Smooth muscle cell of the brain vasculature (primary cell): ENCODE measurements around the gene MYO19.
"Not testable (repeated sequence)": the region's sequence is repeated elsewhere in the genome, so short reads cannot be mapped to it uniquely, and the experiment has no call there.

Experiments used
- DNase-seq: peaks from one replicate; pipeline ENCODE4 v3.0.0-alpha.2; 2012; ENCODE audit warnings: low read depth, low spot score

The MYO19 gene

GRCh38 chr17:36529121-36529520 lies 5.5 kb downstream of the MYO19 start:
- no peak for DNase-seq

GRCh38 chr17:36527621-36528250 lies 6.9 kb downstream of the MYO19 start:
- DNase-seq, result no peak

GRCh38 chr17:36525888-36526287 lies 8.8 kb downstream of the MYO19 start:
- no peak for DNase-seq

DNA sequence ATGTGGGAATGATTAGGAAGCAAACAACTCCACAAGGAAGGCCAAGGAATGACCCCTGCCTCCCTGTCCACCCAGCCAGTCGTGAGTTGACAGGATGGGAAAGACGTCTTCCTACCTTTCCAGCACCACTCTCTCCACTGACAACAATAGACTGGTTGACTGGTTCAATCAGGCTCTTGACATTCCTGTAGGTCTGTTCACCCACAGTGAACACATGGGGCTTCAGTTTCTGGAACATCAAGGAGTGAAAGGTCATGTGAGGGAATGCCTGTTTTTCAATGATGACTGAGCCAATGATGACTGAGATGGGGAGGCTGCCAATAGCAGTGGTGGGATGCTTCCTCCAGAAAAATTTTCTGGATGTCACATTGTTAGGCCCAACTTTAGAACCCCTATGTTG lies 9.6 kb downstream of the MYO19 start:
- no peak for DNase-seq

- DNase-seq, result no peak
Measured at GRCh38 chr17:36524428-36524876, 10.2 kb downstream of the MYO19 start.

- no peak for DNase-seq
Measured at GRCh38 chr17:36523113-36523512, 11.6 kb downstream of the MYO19 start.

DNA sequence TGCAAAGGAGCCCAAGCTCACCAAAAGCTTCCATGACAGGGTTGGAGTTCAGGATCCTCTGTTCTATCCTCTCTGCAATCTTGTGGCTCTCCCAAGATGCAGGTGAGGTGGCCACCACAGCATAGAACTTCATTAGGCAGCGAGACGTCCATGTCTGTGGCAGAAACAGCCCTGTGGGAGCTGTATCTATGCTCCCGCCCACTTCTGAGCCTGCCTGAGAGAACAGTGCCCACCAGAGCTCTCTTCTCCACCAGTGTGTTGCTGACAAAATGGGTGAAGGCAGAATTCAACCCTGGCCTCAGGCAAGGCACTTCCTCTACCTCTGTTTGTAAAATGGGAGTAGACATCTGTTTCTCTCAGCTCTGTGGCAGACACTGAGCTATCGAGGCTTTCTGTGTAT lies 18.8 kb downstream of the MYO19 start:
- no peak for DNase-seq

DNA sequence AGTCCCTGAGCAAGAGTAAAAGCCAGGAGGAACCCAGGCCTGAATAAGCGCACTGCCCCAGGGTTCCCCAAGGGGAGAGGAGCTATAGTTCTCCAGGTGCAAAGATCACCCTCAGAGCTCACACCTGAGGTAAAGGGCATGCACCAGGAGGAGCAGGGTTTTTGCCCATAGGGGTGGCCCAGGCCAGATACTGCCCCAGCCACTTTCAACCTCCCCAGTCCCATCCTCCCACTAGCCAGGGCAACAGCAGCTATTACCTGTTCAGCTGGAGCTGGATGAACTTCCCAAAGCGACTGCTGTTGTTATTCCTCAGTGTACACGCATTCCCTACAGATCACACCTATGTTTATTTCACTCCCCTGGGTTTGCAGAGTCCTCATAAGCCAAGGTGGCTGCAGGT lies 19.8 kb downstream of the MYO19 start:
- no peak for DNase-seq

- no peak for DNase-seq
Measured at GRCh38 chr17:36512641-36513040, 22.0 kb downstream of the MYO19 start.

DNA sequence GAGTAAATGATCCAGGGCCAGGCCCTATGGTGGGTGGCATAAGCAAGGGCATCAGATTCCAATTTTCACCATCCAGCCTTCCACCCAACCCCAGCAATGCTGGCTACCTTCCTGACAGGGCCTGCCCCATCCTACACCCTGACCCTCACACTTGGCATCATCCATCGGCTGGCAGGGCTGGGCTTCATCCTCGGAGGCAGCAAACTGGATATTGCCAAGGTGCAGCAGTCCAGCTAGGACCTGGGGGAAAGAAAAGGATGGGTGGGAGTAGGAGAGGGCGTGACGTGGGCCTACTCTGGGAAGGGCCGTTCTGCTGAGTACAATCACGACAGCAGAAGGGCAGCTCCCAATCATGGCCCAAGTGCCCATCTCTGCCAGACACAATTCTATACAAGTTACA lies 23.5 kb downstream of the MYO19 start:
- no peak for DNase-seq

DNA sequence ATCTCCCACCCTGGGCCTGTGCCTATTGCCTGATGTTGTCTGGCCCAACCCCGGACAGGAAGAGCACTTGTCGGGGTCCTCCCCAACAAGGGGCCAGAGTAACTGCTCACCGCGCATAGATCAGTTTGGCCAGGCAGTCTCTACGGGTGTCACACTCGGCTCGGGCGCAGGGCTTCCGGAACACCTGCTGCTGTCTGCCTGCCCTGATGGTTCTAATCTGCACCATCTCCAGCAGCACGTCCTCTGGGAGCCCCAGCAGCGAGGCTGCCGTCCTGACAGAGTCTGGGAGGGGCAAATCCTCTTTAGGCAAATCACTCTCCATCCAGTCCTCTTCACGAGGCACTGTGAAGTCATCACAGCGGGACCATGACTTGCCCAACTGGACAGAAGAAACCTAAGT lies 24.0 kb downstream of the MYO19 start:
- DNase-seq, result no peak

DNA sequence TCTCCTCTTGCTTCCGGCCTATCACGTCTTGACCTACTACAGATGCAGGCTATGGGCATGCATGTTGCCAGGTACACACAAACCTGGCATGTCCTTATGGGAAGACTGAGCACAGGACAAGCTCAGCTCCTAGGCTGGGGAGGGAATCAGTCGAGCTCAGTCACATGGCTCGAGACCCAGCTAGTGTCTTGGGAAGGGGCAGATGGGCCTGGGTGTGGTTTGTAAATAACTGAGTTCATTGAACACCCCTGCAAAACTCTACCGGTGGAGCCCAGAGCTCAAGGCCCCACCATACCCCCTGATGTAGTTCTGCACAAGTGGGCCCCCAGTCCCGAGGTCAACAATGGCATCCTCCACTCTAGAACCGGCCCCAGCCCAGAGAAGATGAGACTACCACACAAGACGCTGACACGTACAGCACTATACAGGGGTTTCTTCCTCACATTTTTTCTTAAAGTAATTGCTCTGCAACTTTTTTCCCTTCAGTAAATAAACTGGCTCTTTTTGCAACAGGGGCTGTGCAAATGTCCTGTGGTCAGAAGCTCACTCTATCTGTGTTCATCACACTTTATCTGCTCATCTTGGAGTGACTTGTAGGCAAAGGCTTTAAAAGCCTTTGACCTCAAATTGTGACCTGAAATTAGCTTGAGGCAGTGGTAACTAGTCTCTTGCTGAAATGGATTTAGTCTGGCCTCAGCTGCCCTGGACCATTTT lies 25.2 kb downstream of the MYO19 start:
- DNase-seq, result no peak

- DNase-seq, result not testable (repeated sequence)
Measured at GRCh38 chr17:36508439-36508838, 26.2 kb downstream of the MYO19 start.

- no peak for DNase-seq
Measured at GRCh38 chr17:36507266-36507665, 27.4 kb downstream of the MYO19 start.

DNA sequence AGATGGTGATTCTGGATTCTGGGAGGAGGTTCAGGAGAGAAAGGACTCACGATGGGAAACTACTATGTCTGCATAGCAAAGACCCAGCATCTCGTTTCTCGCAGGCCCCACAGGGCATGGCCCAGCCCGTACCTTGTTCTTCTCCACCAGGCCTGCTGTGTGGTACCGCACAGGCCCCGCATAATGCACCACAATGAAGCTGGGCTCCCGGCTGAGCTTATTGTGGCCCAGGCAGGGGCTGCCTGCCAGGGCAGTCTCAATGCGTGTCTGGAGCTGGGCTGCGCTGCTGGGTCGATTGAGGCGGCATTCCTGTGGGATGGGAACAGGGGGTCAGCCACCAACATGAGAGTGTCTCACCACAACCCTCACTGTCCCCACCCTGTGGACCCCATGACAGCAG lies 27.8 kb downstream of the MYO19 start:
- no peak for DNase-seq

GRCh38 chr17:36506249-36506826 lies 28.3 kb downstream of the MYO19 start:
- DNase-seq, result no peak

GRCh38 chr17:36505171-36505570 lies 29.5 kb downstream of the MYO19 start:
- DNase-seq, result no peak

- DNase-seq, result no peak
Measured at GRCh38 chr17:36504156-36504545, 30.5 kb downstream of the MYO19 start.

DNA sequence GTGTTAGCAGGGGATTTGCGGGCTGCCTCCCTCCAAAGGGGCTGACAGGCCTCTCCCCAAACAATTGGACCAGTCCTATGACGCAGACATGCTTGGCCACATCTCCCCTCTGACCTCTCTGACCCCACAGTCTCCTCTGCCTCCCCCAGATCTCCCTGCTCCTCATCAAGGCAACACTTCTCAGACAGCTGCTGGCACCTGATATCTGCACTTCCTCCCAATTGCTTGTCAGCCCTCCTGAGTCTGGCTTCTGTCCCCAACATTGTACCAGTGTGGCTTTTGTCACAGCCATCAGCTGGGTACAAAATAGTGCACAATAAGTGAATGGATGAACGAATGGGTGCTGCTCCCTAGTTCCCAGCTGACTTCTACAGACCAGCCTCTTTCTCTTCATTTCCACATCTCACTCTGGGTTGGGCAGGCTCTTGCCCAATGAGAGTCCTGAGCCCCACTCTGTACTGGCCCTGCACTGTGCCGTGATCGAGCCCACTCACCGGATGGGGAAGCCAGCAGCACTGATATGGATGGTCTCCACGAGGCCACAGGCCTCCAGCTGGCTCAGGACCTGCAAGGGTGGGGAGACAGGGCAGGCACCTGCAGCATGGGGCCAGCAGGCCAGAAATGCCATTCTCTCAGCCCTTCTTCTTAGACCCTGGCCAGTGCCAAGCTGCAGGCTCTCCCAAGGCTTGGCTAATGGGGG lies 31.1 kb downstream of the MYO19 start:
- no peak for DNase-seq

- no peak for DNase-seq
Measured at GRCh38 chr17:36501963-36502362, 32.7 kb downstream of the MYO19 start.

GRCh38 chr17:36501351-36501750 lies 33.3 kb downstream of the MYO19 start:
- no peak for DNase-seq

DNA sequence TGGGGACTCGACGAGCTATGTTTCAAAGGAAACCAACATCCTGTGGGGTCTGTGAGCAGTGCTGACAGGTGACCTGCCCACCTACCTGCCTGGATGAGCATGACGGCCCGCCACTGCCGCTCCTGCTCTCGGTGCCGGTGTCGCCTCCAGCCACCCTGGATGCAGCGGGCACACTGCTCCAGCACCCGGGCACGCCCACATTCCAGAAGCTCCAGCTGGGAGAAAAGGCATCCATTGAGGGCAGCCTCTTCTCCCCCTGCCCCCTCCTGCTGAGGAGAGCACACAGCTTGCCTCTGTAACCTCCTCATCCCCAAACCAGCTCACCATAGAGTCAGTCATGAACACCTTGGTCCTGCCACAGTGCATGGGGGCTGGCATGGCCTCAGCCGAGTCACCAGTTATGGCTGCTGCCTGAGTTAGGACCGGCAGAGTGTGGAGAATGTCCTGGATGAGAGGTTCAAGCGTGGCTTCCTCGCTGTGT lies 33.9 kb downstream of the MYO19 start:
- no peak for DNase-seq
